BLaER1 (cell line): ENCODE measurements around the gene NSRP1.
"Not testable (repeated sequence)": the region's sequence is repeated elsewhere in the genome, so short reads cannot be mapped to it uniquely, and the experiment has no call there.

Experiments used
- H3K27ac ChIP-seq: shearing (Covaris generic); formaldehyde crosslinking; 2 replicates; pipeline ENCODE4 v1.8.1; 2022
- H3K27me3 ChIP-seq: shearing (Covaris generic); formaldehyde crosslinking; 2 replicates; pipeline ENCODE4 v1.8.1; 2022
- H3K36me3 ChIP-seq: shearing (Covaris generic); formaldehyde crosslinking; 2 replicates; pipeline ENCODE4 v1.8.1; 2022
- H3K4me1 ChIP-seq: shearing (Covaris generic); formaldehyde crosslinking; 2 replicates; pipeline ENCODE4 v1.8.1; 2022
- H3K4me2 ChIP-seq: shearing (Covaris generic); formaldehyde crosslinking; 2 replicates; pipeline ENCODE4 v1.8.1; 2022
- H3K4me3 ChIP-seq: shearing (Covaris generic); formaldehyde crosslinking; 2 replicates; pipeline ENCODE4 v1.8.1; 2022
- H3K9ac ChIP-seq: shearing (Covaris generic); formaldehyde crosslinking; 2 replicates; pipeline ENCODE4 v1.8.1; 2022
- H3K9me3 ChIP-seq: shearing (Covaris generic); formaldehyde crosslinking; 2 replicates; pipeline ENCODE4 v1.8.1; 2022
- H4K20me1 ChIP-seq: shearing (Covaris generic); formaldehyde crosslinking; 2 replicates; pipeline ENCODE4 v1.8.1; 2022
- Cebpa-rat ChIP-seq: shearing (Covaris generic); IDR thresholded peaks from 2 replicates; pipeline ENCODE4 v1.8.1; 2022

Gene NSRP1

DNA sequence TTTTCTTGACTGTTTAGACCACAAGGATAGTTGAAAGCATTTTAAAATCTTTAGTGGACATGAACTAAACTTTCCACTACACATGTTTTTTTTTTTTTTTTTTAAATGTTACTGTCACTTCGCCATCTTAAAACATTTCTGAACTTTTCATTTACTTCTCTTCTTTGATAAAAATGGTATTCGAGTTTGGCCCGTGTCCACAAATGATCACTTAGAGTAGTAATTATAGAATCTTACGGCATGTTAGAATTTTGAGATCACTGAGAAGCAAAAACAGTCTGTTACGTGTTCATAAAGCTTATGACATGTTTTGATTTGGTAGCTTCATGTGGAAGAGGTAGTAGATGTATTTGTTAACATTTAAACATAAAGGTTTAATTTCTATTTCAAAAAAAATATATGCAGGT lies 1.1 kb downstream of the NSRP1 start:
- H3K27ac ChIP-seq = peak overlapping the region; percentile 98
- peak overlapping the region; percentile 97 for H3K9ac ChIP-seq
- H3K36me3 ChIP-seq = peaks cover 33% of the 10 kb centered on the region
- H3K27me3 ChIP-seq = no peaks in the 10 kb centered on the region
- no peak for TF ChIP-seq Cebpa-rat
- H3K4me3 ChIP-seq = peak overlapping the region; percentile 82
- H3K4me1 ChIP-seq = peaks cover 30% of the 10 kb centered on the region
- no peaks in the 10 kb centered on the region for H3K9me3 ChIP-seq
- H3K4me2 ChIP-seq = peak overlapping the region; percentile 74
- peaks cover 35% of the 10 kb centered on the region for H4K20me1 ChIP-seq

GRCh38 chr17:30118635-30119034 lies 2.0 kb downstream of the NSRP1 start:
- not testable (repeated sequence) for H3K9me3 ChIP-seq, H3K27me3 ChIP-seq, H3K9ac ChIP-seq, H3K27ac ChIP-seq, H3K4me3 ChIP-seq
- H4K20me1 ChIP-seq = peaks cover 45% of the 10 kb centered on the region
- H3K4me1 ChIP-seq = peaks cover 30% of the 10 kb centered on the region
- H3K36me3 ChIP-seq = peaks cover 41% of the 10 kb centered on the region
- H3K4me2 ChIP-seq = peak overlapping the region; percentile 74

DNA sequence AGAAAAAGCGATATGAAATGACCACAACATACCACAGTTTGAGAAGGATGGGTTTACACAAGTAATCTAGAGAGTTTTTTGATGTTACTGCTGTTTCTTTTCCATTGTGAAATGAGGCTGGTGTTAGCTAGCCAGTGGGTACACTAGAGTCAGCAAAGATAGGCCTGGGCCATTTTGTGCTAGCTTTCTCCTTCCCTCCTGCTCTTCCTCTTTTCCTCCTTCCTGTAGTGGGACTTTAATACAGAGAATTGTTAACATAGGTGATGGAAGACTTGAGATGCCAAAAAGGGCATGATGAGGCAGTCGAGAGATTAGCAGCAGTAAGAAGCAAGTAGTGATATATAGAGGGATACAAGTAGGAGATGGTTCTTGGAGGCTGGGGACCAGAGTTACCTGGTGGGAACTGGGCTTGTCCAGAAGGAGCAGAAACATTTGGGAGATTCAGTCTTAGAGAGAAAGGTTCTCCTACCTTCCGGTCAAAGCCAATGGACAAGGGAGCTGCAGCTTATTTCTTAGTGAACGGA lies 7.7 kb downstream of the NSRP1 start:
- Histone ChIP-seq H3K9ac (no peak overlapping the region), H3K27me3 (no peaks in the 10 kb centered on the region), H3K27ac (no peak overlapping the region), H3K4me2 (no peak overlapping the region), H3K4me3 (no peak overlapping the region), H3K4me1 (peaks cover 13% of the 10 kb centered on the region), H4K20me1 (peaks cover 79% of the 10 kb centered on the region), H3K9me3 (no peaks in the 10 kb centered on the region), H3K36me3 (peaks cover 70% of the 10 kb centered on the region)
- no peak for TF ChIP-seq Cebpa-rat

DNA sequence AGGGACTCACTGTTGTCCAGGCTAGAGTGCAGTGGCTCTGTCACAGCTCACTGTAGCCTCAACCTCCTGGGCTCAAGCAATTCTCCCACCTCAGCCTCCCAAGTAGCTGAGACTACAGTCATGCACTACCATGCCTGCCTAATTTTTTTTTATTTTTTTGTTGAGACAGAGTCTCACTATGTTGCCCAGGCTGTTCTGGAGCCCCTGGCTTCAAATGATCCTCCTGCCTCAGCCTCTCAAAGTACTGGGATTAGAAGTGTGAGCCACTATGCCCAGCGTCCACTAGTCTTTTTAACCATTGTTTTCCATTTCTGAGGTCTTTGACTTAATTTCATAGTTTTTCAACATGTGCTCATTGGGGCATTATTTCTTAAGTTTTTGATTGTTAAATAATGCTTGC lies 13.5 kb downstream of the NSRP1 start:
- H4K20me1 ChIP-seq = peaks cover 76% of the 10 kb centered on the region
- no peak overlapping the region for H3K4me3 ChIP-seq
- H3K9ac ChIP-seq = no peak overlapping the region
- H3K9me3 ChIP-seq = no peaks in the 10 kb centered on the region; the same call in 1 of the 2 replicates
- no peak overlapping the region for H3K27ac ChIP-seq
- H3K27me3 ChIP-seq = no peaks in the 10 kb centered on the region
- no peak for TF ChIP-seq Cebpa-rat
- peaks cover 5% of the 10 kb centered on the region; the same call in 1 of the 2 replicates for H3K4me1 ChIP-seq
- peaks cover 80% of the 10 kb centered on the region for H3K36me3 ChIP-seq
- no peak overlapping the region for H3K4me2 ChIP-seq

DNA sequence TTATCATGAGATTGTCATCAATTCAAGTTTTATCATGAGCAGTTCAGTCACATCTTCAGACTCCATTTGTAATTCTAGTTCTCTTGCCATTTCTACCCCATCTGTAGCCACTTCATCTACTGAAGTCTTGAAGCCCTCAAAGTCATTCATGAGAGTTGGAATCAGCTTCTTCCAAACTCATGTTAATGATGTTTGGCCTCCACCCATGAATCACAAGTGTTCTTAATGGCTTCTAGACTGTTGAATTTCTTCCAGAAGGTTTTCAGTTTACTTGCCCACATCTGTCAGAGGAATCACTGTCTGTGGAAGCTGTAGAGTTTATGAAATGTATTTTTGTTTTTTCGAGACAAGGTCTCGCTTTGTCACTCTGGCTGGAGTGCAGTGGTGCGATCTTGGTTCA lies 16.0 kb downstream of the NSRP1 start:
- Histone ChIP-seq H3K4me1 (no peaks in the 10 kb centered on the region), H4K20me1 (peaks cover 75% of the 10 kb centered on the region), H3K4me3 (no peak overlapping the region), H3K27me3 (no peaks in the 10 kb centered on the region), H3K9me3 (no peaks in the 10 kb centered on the region; the same call in 1 of the 2 replicates), H3K9ac (no peak overlapping the region), H3K4me2 (no peak overlapping the region), H3K27ac (no peak overlapping the region), H3K36me3 (peaks cover 72% of the 10 kb centered on the region)
- no peak for TF ChIP-seq Cebpa-rat

GRCh38 chr17:30133197-30133596 lies 16.6 kb downstream of the NSRP1 start:
- Histone ChIP-seq H3K9ac (no peak overlapping the region), H4K20me1 (peaks cover 78% of the 10 kb centered on the region), H3K27me3 (no peaks in the 10 kb centered on the region), H3K4me3 (no peak overlapping the region), H3K4me2 (no peak overlapping the region), H3K36me3 (peaks cover 71% of the 10 kb centered on the region), H3K4me1 (no peaks in the 10 kb centered on the region), H3K27ac (no peak overlapping the region), H3K9me3 (no peaks in the 10 kb centered on the region; the same call in 1 of the 2 replicates)
- no peak for TF ChIP-seq Cebpa-rat

DNA sequence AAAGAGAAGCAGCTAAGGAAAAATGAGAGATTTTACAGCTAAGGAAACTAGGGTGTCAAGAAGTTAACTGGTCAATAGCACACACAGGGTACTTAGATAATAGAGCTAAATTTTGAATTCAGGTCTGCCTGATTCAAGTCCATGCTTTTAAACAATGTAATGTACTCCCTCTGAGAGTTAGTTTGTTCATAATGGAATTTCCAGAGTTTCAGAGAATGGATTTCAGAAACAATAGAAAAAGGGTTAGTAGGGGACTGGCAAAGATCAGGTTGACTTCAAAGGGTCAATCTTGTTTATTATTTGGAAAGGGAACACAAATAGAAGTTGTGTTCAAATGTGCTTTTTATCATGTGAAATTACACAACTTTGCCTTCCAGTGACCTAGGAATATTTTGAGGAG lies 17.9 kb downstream of the NSRP1 start:
- no peak for TF ChIP-seq Cebpa-rat
- no peak overlapping the region for H3K4me2 ChIP-seq
- H3K9ac ChIP-seq = no peak overlapping the region
- no peaks in the 10 kb centered on the region for H3K4me1 ChIP-seq
- no peak overlapping the region for H3K27ac ChIP-seq
- H3K36me3 ChIP-seq = peaks cover 76% of the 10 kb centered on the region
- no peaks in the 10 kb centered on the region for H3K27me3 ChIP-seq
- peaks cover 91% of the 10 kb centered on the region for H4K20me1 ChIP-seq
- no peaks in the 10 kb centered on the region; the same call in 1 of the 2 replicates for H3K9me3 ChIP-seq
- no peak overlapping the region for H3K4me3 ChIP-seq

GRCh38 chr17:30137158-30137557 lies 20.5 kb downstream of the NSRP1 start:
- H3K4me3 ChIP-seq = no peak overlapping the region
- no peaks in the 10 kb centered on the region for H3K27me3 ChIP-seq
- no peak overlapping the region for H3K27ac ChIP-seq
- no peak for TF ChIP-seq Cebpa-rat
- H3K4me1 ChIP-seq = no peaks in the 10 kb centered on the region
- H3K4me2 ChIP-seq = no peak overlapping the region
- H3K36me3 ChIP-seq = peaks cover 61% of the 10 kb centered on the region
- no peak overlapping the region for H3K9ac ChIP-seq
- H3K9me3 ChIP-seq = no peaks in the 10 kb centered on the region; the same call in 1 of the 2 replicates
- peaks cover 91% of the 10 kb centered on the region for H4K20me1 ChIP-seq

- peaks cover 43% of the 10 kb centered on the region for H3K36me3 ChIP-seq
- not testable (repeated sequence) for H3K27me3 ChIP-seq, H3K4me2 ChIP-seq, H3K9ac ChIP-seq, H3K4me3 ChIP-seq, H3K9me3 ChIP-seq, H3K27ac ChIP-seq, H3K4me1 ChIP-seq
- H4K20me1 ChIP-seq = peaks cover 67% of the 10 kb centered on the region
These were observed 31.2 kb downstream of the NSRP1 start for GRCh38 chr17:30147860-30148259.

GRCh38 chr17:30148376-30148775 lies 31.8 kb downstream of the NSRP1 start:
- H3K36me3 ChIP-seq = peaks cover 44% of the 10 kb centered on the region
- H3K4me2 ChIP-seq = no peak overlapping the region
- H3K27ac ChIP-seq = no peak overlapping the region
- no peaks in the 10 kb centered on the region for H3K9me3 ChIP-seq
- peaks cover 62% of the 10 kb centered on the region for H4K20me1 ChIP-seq
- no peaks in the 10 kb centered on the region for H3K27me3 ChIP-seq
- peaks cover 5% of the 10 kb centered on the region; the same call in 1 of the 2 replicates for H3K4me1 ChIP-seq
- no peak for TF ChIP-seq Cebpa-rat
- H3K4me3 ChIP-seq = no peak overlapping the region
- no peak overlapping the region for H3K9ac ChIP-seq

- TF ChIP-seq Cebpa-rat = no peak
- H3K4me1 ChIP-seq = peaks cover 5% of the 10 kb centered on the region; the same call in 1 of the 2 replicates
- peaks cover 65% of the 10 kb centered on the region for H3K36me3 ChIP-seq
- no peak overlapping the region for H3K4me3 ChIP-seq
- no peak overlapping the region for H3K27ac ChIP-seq
- H3K27me3 ChIP-seq = no peaks in the 10 kb centered on the region
- H3K4me2 ChIP-seq = no peak overlapping the region
- no peaks in the 10 kb centered on the region for H3K9me3 ChIP-seq
- peaks cover 44% of the 10 kb centered on the region for H4K20me1 ChIP-seq
- no peak overlapping the region for H3K9ac ChIP-seq
These were observed 34.9 kb downstream of the NSRP1 start for GRCh38 chr17:30151471-30151870.
